ENCODE data around the gene NREP.

GRCh38 chr5:111728941-111729340 is 28.1 kb downstream of the NREP start:
- TF ChIP-seq CTCF (IDR thresholded peaks at IDR 0.05; ENCODE audit: poor library complexity) (no peak), EZH2 (IDR thresholded peaks at IDR 0.05; ENCODE audit: borderline replicate concordance) (no peak), EZH2phosphoT487 (IDR thresholded peaks at IDR 0.05; ENCODE audit: low read depth, severe bottlenecking, unreplicated experiment) (no peak)
